ENCODE results near the gene RBM4B. TPM values are rescaled to one million over a fixed set of nuclear protein-coding genes. Genes with fewer than 3 reads are reported as not detected.

The RBM4B gene
- total RNA-seq, 1 experiment from 2014 or later, result 14.1 TPM

Other genes starting within 250 kb of the RBM4B start
- 131 to 137 TPM (median 135 TPM) in 3 replicates for gene MRPL11, start 239.0 kb downstream of the RBM4B start, total RNA-seq (2021)
- 6.7 to 7.8 TPM (median 6.8 TPM) in 3 replicates for gene PELI3, start 211.0 kb downstream of the RBM4B start, total RNA-seq (2021)
- 77.0 to 86.7 TPM (median 83.4 TPM) in 3 replicates for gene DPP3, start 197.5 kb downstream of the RBM4B start, total RNA-seq (2021)
- 22.9 to 26.8 TPM (median 24.1 TPM) in 3 replicates for gene BBS1, start 167.3 kb downstream of the RBM4B start, total RNA-seq (2021)
- gene ZDHHC24, start 131.8 kb downstream of the RBM4B start, total RNA-seq (2021), result 11.1 to 14.8 TPM (median 13.7 TPM) in 3 replicates
- gene ACTN3, start 131.0 kb downstream of the RBM4B start, total RNA-seq (2021), result 18.5 to 20.4 TPM (median 19.2 TPM) in 3 replicates
- 4.4 to 4.9 TPM (median 4.7 TPM) in 3 replicates for gene CTSF, start 109.3 kb downstream of the RBM4B start, total RNA-seq (2021)
- 0.71 to 0.85 TPM (median 0.80 TPM) in 3 replicates for gene CCDC87, start 84.8 kb downstream of the RBM4B start, total RNA-seq (2021)
- 35.9 to 47.3 TPM (median 41.7 TPM) in 3 replicates for gene CCS, start 84.7 kb downstream of the RBM4B start, total RNA-seq (2021)
- gene RBM14, start 61.3 kb downstream of the RBM4B start, total RNA-seq (2021), result 92.0 to 146 TPM (median 137 TPM) in 3 replicates
- 144 to 163 TPM (median 154 TPM) in 3 replicates for gene RBM4, start 39.2 kb downstream of the RBM4B start, total RNA-seq (2021)
- 34.9 to 40.7 TPM (median 38.9 TPM) in 3 replicates for gene SPTBN2, start 51.3 kb upstream of the RBM4B start, total RNA-seq (2021)
- 34.5 to 36.9 TPM (median 34.6 TPM) in 3 replicates for gene RCE1, start 165.6 kb upstream of the RBM4B start, total RNA-seq (2021)
- gene LRFN4, start 179.2 kb upstream of the RBM4B start, total RNA-seq (2021), result 62.7 to 70.3 TPM (median 68.0 TPM) in 3 replicates

Data from WTC11 (cell line).